Measurements from ENCODE around the gene RPGR.
A peak's percentile ranks its signal among the peaks of the same experiment; 100 is the strongest.

RPGR gene

DNA sequence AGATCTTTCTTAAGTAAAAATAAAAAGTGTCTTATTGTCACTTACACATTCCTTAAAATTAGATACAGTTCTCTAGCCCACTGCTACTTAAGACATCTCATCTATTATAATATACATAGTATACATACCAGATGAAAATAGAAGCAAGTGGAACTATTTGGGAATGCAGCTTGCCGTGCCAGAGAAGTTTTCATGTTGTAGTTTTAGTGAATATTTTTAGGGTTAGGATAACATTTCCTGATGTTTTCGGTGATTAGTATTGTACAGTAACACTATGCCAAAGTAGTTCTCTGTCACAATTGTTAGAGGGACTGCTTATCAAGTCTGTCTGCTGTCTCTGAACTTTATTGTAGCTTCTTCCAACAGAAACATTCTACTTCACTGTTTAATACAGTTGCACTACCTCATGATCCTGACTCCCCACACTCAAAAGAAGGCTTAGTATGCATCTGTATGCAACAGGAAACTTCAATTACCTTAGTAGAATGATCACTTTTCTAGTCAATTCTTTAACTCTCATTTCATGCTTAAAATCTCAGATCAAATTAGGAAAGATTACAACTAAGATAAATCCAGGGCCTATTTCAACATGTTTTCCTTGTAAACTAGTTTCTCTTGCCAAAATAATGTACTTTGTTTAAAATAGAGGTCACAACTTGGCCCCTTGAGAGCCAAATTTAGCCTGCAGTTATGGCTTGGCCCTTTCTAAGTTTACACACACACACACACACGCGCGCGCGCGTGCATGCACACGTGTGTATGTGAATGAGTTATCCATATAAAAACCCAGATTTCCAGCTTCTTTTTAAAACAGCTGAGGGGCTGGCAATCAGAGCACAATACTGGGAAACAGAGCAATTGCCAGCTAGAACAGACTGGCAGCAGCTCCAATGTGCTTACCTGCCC is 64.3 kb downstream of the RPGR start:
- peak; percentile 30 for DNase-seq (ENCODE audit: low read depth)

DNA sequence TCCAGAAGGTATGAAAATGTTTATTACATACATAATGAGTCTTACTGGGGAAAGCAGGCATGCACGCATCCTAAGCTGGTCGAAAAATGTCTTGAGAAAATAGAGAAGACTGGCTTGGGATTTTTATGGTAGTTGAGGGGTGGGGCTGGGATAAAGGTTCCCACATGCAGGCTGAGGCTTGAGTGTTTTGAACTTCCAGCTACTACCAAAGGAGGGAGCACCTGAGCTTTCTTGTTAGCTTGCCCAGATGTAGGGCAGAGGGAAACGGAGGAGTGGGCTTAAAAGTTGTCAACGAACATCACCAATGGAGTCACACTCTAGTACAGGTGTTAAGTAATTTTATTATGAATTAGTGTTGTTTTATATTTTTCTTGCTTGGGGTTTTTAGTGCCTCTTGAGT is 67.1 kb downstream of the RPGR start:
- no peak for DNase-seq (ENCODE audit: low read depth)

DNA sequence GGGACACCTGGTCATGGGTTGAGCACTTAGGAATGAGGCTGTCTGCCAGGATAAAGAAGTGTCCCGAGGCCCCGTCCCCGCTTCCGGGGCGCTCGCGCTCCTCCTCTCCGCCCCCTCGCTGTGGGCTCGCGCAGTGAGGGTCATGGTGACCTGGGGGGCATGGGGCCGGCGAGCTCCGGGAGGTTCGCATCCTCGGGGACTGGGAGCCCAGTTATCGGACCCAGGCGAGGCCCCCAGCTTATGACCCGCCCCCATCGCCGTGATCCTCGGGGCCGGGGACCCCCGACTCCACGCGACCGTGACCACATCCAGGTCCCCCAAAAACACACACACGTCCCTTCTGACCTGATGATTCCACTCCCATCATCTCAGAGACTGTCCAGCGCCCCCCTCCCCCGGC is 71.3 kb downstream of the RPGR start:
- DNase-seq (ENCODE audit: low read depth) = no peak

DNA sequence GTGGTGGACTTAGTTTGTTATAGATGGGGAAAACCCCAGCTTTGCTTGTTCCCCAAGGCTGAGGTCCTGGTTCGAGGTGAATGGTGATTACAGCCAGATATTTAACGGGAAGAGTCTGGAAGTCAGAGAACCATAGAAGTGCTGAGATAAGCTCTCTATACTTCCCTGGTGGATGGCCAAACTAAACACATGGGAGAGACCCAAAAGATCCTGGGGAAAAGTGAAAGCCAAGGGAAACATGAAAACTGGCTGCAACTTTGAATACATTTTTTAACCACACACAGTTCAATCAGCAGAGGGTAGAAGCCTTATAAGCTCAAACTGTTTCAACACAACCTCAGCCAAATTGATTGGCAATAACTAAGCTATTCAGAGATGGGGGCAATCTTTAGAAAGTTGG is 77.3 kb downstream of the RPGR start:
- DNase-seq (ENCODE audit: low read depth) = peak; percentile 29

DNA sequence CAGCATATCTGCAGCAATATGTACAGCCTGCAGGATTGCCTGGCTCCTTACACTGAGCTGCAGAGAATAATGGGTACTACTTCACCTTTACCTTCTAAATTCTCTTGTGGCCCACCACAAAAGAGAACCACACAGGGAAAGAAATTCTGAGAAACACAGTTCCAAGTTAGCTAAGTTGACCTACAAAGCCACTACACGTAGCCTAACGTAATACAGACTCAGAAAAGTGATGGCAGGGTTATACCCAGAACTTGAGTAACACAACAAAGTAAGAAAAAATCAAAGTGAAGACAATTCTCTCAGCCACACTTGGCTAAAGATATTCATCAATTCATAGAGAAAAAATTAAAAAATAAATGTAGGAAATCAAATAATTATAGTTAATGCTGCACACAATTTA is 80.3 kb downstream of the RPGR start:
- DNase-seq (ENCODE audit: low read depth) = no peak

DNA sequence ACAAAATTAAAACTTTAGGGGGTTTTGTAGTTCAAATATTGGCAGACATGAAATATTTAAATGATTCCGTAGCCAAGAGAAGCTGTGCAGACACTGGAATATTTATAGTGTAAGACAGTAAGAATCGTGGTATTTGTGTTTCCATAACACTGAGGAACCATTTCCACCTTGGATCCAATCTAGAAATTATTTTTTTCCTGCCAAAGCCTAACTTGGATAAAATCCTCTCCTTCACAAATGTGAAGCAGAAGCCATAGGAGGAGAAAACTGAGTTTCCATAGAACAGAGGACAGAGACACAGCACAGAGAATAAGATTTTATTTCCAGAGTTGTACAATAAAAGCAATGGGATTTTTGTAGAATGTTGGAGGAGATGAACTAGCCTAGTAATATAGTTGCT is 86.8 kb downstream of the RPGR start:
- DNase-seq (ENCODE audit: low read depth) = no peak

DNA sequence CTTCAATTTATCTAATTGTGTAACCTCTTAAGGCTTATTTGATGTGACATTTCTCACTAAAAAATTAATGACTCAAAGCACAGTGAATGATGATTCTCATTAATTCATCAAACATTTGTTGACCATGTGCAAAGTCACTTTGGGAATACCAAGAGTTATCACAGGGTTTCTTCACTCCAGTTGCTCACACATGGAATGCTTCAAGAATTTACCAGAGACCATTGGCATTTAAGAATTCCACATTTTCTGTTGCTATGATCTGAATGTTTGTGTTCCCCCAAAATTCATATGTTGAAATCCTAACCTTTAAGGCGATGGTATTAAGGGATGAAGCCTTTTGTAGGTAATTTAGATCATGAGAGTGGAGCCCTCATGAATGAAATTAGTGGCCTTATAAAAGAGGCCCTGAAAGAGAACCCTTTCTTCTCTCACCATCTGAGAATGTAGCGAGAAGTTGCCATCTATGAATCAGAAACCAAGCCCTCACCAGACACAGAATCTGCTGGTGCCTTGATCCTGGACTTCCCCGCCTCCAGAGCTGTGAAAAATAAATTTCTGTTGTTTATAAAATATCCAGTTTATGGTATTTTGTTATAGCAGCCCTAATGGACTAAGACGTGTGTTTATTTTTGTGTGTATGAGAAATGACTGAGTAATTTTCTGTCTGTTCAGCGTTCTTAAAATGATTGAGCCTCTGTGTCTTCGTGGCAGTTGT is 90.3 kb downstream of the RPGR start:
- DNase-seq (ENCODE audit: low read depth) = no peak

DNA sequence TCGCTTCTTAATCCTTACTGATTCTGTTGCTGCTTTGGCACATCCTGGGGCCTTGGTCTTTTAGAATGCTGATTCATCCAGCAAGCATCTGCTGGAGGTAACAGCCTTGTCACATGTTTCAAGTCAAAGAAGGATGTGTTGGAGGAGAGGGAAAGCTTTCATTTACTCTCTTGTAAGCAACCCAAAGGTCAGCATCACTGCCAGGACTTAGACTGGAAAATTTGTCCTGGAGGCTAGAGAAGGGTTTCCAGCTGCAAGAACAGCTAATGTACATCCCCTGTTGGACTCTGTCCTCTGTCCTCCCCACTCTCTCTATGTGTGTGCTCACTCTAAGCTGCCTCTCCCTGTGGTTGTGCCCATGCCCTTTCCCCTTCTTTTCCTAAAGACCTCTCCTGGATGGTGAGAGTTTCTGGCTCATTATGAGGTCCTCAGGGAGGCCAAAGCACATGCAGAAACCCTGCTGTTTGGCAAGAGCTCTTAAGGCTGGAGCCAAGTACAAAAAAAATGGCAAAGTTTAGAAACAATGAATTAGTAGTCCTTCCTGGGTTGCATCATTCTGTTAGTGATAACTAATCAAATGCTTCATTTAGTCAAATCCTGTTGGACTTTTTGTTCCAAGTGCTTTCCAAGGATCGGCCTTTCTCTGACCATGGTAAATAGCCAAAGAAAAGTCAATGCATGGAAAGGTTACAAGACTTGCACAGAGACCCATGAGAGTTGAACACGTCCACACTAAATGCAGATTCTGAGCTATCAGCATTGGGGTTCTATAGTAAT is 93.2 kb downstream of the RPGR start:
- DNase-seq (ENCODE audit: low read depth) = peak; percentile 95

DNA sequence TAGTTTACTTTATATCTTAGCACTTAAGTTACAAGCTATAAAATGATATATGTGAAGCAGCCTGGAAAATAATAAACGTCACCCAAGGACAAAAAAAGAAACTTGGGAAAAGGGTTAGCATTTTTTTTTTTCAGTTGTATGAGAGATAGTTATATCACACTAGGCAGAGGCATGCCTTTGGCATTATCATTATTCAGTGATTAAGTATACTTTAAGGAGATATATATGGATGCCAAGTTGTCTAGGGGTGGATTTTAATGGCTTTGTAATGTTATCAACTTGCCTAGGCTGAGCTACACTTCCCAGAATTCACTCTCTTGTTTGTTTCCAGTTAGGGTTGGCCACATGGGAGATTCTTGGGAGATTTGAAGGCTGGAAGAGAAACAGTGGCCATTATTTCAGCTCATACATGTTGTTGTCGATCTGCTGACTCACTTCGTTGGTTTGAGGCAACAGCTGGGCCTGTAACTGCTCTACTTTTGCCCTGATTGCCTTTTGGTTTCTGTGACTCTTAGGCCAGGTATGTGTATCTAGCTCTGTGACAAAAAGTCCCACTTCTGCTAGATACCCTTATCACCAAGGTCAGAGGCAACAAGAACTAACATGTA is 95.1 kb downstream of the RPGR start:
- no peak for DNase-seq (ENCODE audit: low read depth)

DNA sequence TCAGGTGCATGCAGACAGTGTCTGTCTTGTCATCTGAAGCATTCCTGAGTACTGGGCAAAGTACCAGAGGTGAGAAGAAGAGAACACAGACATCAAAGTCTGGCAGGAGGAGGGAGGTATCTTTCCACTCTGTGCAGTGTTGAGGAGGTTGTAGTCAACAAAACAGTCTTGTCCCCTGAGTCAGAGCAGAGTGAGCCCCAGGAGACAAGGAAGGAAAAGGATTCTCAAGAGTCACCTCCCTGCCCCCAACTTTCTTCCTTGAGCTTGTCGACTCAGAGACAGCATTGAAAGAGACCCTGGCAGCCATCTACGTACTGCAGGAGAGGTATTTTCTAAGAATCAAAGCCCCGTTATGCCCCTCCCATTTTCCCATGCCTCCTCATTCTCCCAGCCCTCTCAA is 102.2 kb downstream of the RPGR start:
- no peak for DNase-seq (ENCODE audit: low read depth)

DNA sequence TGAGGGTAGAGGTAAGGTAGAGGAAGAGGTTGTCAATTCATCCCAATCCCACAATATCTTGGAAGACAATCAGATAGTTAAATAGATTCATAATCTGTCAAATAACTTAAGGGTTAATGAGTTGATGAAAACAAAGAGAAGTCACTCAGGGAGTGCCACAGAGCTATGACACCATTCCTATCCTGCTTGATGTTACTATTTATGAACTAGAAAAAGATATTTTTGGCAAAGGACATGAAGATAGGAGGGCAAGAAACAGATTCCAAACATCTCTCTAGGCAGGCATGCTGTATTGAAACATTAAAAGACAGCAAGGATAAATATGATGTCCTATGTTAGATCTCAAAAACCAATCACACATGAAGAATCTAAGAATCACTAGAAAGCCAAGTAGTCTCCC is 103.1 kb downstream of the RPGR start:
- DNase-seq (ENCODE audit: low read depth) = no peak

DNA sequence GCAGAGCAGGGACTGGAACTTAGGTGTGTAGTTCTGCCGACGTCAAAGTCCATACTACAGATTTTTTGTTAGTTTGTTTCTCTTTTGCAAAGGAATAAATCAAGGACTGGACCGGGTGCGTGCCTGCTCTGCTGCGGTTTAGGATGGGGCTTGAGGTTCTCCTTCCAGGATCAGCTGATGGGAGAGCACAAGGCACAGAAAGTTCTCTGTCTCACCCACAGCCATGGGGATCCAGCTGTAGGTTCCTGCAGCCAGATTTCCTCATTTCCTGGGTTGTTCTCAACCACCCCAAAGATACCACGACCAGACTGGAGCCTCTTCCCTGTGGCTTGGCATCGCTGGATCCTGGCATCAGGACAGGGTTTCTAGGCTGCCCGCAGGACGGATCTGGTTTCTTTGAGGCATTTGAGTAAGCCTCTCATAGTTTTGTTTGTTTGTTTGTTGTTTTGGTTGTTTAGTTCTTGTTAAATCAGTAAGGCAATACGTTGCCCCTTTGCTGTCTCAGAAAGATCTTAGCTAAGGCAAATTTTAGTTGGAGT is 105.8 kb downstream of the RPGR start:
- no peak for DNase-seq (ENCODE audit: low read depth)

DNA sequence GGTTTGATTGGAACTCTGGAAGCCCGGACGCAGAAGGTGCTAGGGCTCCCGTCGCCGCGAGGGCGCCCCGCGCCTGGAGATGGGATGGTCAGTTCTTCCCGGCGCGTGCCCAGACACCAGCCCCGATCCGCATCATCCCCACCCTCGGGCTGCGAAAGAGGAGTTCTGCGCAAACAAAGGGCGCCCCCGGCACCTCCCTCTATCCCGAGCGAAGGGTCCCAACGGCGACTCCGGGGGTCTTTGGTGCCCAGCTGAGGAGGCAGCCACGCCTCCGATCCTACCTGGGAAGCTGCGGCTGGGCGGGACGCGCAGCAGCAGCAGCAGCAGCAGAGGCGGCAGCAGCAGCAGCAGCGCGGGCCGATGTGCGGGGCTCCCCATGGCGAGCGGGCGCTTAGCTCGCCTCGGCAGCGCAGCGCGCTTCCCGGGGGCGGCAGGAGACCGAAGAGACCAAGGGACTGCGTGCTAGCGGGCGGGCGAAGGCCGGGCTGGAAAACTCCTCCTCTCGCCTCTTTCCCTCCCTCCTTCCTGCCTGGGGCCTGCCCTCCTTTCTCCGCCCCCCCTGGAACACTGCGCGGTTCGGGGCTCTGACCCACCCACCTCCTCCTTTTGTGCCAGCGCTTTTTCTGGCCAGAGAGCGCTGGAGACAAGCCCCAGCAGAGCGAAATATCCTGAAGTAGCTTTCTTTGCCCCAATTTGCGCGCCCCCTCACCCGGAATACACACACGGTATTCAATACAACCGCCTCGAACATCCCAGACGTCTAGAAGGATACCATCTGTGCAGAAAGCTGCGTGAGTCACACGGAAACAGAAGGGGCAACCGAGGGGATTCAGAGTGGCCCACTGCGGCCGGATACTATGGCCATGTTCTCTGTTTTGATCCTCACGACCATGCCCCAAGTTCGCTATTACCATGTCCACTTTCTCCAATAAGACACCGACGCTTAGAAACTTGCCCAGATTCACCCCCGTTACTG is 106.6 kb downstream of the RPGR start, which contains the start of gene SRPX:
Gene SRPX (minus strand): TSS at position 457 of the 976 bp plus-strand sequence. CDS start 79 bp downstream, at position 378.
- DNase-seq (ENCODE audit: low read depth) = no peak

DNA sequence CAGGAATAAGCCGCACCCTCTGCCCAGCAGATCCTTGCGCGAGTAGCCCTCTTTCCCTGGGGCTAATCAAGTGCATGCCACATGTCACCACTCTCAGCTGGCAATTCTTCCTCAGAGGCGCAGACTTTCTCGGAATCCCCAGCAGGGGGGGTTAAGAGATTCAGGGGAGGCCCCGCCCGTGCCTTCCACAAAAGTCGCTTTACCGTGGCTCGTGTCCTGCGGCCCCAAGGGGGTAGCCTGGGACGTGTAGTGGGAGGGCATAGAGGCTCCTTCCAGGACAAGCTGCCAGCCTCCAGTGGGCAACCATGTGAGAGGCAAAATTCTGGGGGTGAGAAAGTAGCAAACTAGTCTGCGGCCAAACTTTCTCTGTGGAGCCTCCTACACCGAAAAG is 107.3 kb downstream of the RPGR start:
- no peak for DNase-seq (ENCODE audit: low read depth)

All from fibroblast of the conjunctiva (primary cell).